ENCODE measurements around the gene PPP3CA. TPM values are rescaled to one million over a fixed set of nuclear protein-coding genes. Genes with fewer than 3 reads are reported as not detected.

Gene PPP3CA
- total and polyA plus RNA-seq, 2 experiments from 2014 or later = 27.0 to 45.2 TPM

- no peak for TF ChIP-seq ZNF462 (CRISPR knock-in tag; IDR thresholded peaks at IDR 0.05)
Observed at GRCh38 chr4:100984901-100985300, 362.4 kb downstream of the PPP3CA start (continued).

- ATAC-seq (no peak), DNase-seq (ENCODE audit: low spot score) (no peak)
- Mint-ChIP-seq H3K9me3 (no peaks in the 10 kb centered on the region; the same call in 2 of the 3 replicates), H3K27ac (0 out of 2 replicates have a peak overlapping the region, but pooled peaks have one; percentile 3), H3K4me1 (peaks cover 34% of the 10 kb centered on the region), H3K27me3 (ENCODE audit: insufficient read depth, low read depth, poor library complexity) (peaks cover 2% of the 10 kb centered on the region), H3K36me3 (ENCODE audit: low read depth) (no peaks in the 10 kb centered on the region), H3K4me3 (no peak overlapping the region)
- Histone ChIP-seq H4K20me1 (replicated peaks; ENCODE audit: insufficient read depth) (no peaks in the 10 kb centered on the region), H3K79me2 (replicated peaks; ENCODE audit: insufficient read depth) (no peaks in the 10 kb centered on the region), H3K27ac (ENCODE audit: low read depth) (no peak overlapping the region), H3F3A (replicated peaks; ENCODE audit: low read depth) (no peaks in the 10 kb centered on the region), H3K9me2 (ENCODE audit: insufficient read depth) (0 out of 2 replicates have a peak, but pooled peaks cover 3% of the 10 kb centered on the region), H3K27me3 (ENCODE audit: insufficient read depth) (no peaks in the 10 kb centered on the region), H3K4me1 (ENCODE audit: insufficient read depth) (peaks cover 16% of the 10 kb centered on the region), H3K36me3 (ENCODE audit: insufficient read depth) (no peaks in the 10 kb centered on the region), H3K4me2 (no peak overlapping the region), H3K4me3 (no peak overlapping the region), H2AFZ (peak overlapping the region; percentile 34; the same call in 1 of the 2 replicates)
- TF ChIP-seq ZNF462 (CRISPR knock-in tag; IDR thresholded peaks at IDR 0.05) (no peak), POLR2AphosphoS5 (IDR thresholded peaks at IDR 0.05; ENCODE audit: low read depth) (no peak), EZH2 (IDR thresholded peaks at IDR 0.05; ENCODE audit: low read depth, unreplicated experiment) (no peak), EZH2phosphoT487 (IDR thresholded peaks at IDR 0.05; ENCODE audit: unreplicated experiment) (no peak), STAT1 (IDR thresholded peaks at IDR 0.05; ENCODE audit: unreplicated experiment) (no peak)
- TF ChIP-seq, protein P1, sequence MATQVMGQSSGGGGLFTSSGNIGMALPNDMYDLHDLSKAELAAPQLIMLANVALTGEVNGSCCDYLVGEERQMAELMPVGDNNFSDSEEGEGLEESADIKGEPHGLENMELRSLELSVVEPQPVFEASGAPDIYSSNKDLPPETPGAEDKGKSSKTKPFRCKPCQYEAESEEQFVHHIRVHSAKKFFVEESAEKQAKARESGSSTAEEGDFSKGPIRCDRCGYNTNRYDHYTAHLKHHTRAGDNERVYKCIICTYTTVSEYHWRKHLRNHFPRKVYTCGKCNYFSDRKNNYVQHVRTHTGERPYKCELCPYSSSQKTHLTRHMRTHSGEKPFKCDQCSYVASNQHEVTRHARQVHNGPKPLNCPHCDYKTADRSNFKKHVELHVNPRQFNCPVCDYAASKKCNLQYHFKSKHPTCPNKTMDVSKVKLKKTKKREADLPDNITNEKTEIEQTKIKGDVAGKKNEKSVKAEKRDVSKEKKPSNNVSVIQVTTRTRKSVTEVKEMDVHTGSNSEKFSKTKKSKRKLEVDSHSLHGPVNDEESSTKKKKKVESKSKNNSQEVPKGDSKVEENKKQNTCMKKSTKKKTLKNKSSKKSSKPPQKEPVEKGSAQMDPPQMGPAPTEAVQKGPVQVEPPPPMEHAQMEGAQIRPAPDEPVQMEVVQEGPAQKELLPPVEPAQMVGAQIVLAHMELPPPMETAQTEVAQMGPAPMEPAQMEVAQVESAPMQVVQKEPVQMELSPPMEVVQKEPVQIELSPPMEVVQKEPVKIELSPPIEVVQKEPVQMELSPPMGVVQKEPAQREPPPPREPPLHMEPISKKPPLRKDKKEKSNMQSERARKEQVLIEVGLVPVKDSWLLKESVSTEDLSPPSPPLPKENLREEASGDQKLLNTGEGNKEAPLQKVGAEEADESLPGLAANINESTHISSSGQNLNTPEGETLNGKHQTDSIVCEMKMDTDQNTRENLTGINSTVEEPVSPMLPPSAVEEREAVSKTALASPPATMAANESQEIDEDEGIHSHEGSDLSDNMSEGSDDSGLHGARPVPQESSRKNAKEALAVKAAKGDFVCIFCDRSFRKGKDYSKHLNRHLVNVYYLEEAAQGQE (IDR thresholded peaks at IDR 0.05; ENCODE audit: unreplicated experiment) = no peak
Observed at GRCh38 chr4:100983426-100983825, 363.9 kb downstream of the PPP3CA start.
